HepG2 (cell line): ENCODE measurements around the gene NOP9. TPM values are rescaled to one million over a fixed set of nuclear protein-coding genes. Genes with fewer than 3 reads are reported as not detected.

ENCODE experiments used
- ATF7 ChIP-seq, 2 experiments: fragments of 450-650 bp in 1 of 2; sonication (generic) in 1 of 2; formaldehyde crosslinking in 1 of 2; IDR thresholded peaks; 2 replicates each; pipeline versions ENCODE4 v1.4.0 to v1.6.1; 2016 to 2020; ENCODE audit warnings: antibody characterized with exemption in 1 of 2, mild to moderate bottlenecking in 1 of 2, missing genetic modification reagents in 1 of 2
- CTCF ChIP-seq: sonication (generic); formaldehyde crosslinking; IDR thresholded peaks from 2 replicates; pipeline ENCODE4 v1.5.0; 2020; ENCODE audit warnings: mild to moderate bottlenecking, missing genetic modification reagents, moderate library complexity
- FOXK2 ChIP-seq: fragments of 450-650 bp; IDR thresholded peaks from 2 replicates; pipeline ENCODE4 v1.6.1; 2016
- HNF1A ChIP-seq, 2 experiments: sonication (generic) in 1 of 2; formaldehyde crosslinking in 1 of 2; IDR thresholded peaks; 2 replicates each; pipeline versions ENCODE4 v1.4.0 to v1.6.1; 2016 to 2020; ENCODE audit warnings: borderline replicate concordance in 1 of 2, low read depth in 1 of 2, mild to moderate bottlenecking in 1 of 2, missing genetic modification reagents in 1 of 2
- HNRNPUL1 ChIP-seq: fragments of 200-400 bp; formaldehyde crosslinking; IDR thresholded peaks from 2 replicates; pipeline ENCODE4 v1.6.1; 2017; ENCODE audit warnings: low read depth, mild to moderate bottlenecking, low read length, moderate library complexity
- PBX3 ChIP-seq: sonication (generic); formaldehyde crosslinking; IDR thresholded peaks from 2 replicates; pipeline ENCODE4 v1.8.1; 2023; ENCODE audit warnings: missing genetic modification reagents, inconsistent platforms, borderline replicate concordance
- PHB2 ChIP-seq: fragments of 450-650 bp; IDR thresholded peaks from 2 replicates; pipeline ENCODE4 v1.6.1; 2018; ENCODE audit not compliant: partially characterized antibody
- PHF5A ChIP-seq: IDR thresholded peaks from one replicate; pipeline ENCODE4 v1.6.1; 2018; ENCODE audit warnings: low read depth, missing genetic modification reagents; ENCODE audit not compliant: unreplicated experiment
- SALL1 ChIP-seq: sonication (generic); formaldehyde crosslinking; IDR thresholded peaks from 2 replicates; pipeline ENCODE4 v1.8.0; 2022; ENCODE audit warnings: mild to moderate bottlenecking, missing genetic modification reagents
- SP140L ChIP-seq: sonication (generic); formaldehyde crosslinking; IDR thresholded peaks from 2 replicates; pipeline ENCODE4 v1.4.0; 2020; ENCODE audit warnings: missing genetic modification reagents, borderline replicate concordance
- STAT5B ChIP-seq: sonication (generic); formaldehyde crosslinking; IDR thresholded peaks from 2 replicates; pipeline ENCODE4 v1.4.0; 2020; ENCODE audit warnings: missing genetic modification reagents
- THYN1 ChIP-seq: sonication (generic); formaldehyde crosslinking; IDR thresholded peaks from 2 replicates; pipeline ENCODE4 v1.8.1; 2023; ENCODE audit warnings: low read depth, mild to moderate bottlenecking, moderate library complexity, missing genetic modification reagents, borderline replicate concordance
- TP53 ChIP-seq: sonication (generic); formaldehyde crosslinking; conservative IDR thresholded peaks from 2 replicates; pipeline ENCODE4 v1.4.0; 2020; ENCODE audit warnings: missing genetic modification reagents
- ZNF292 ChIP-seq: sonication (generic); formaldehyde crosslinking; IDR thresholded peaks from 2 replicates; pipeline ENCODE4 v1.8.1; 2022; ENCODE audit warnings: mild to moderate bottlenecking, low read depth, missing genetic modification reagents, borderline replicate concordance
- ZNF34 ChIP-seq: sonication (generic); formaldehyde crosslinking; IDR thresholded peaks from 2 replicates; pipeline ENCODE4 v1.4.0; 2020; ENCODE audit warnings: mild to moderate bottlenecking, missing genetic modification reagents, borderline replicate concordance
- ZNF468 ChIP-seq: sonication (generic); formaldehyde crosslinking; IDR thresholded peaks from 2 replicates; pipeline ENCODE4 v1.8.0; 2022; ENCODE audit warnings: mild to moderate bottlenecking, moderate library complexity, missing genetic modification reagents
- ZNF501 ChIP-seq: sonication (generic); formaldehyde crosslinking; IDR thresholded peaks from 2 replicates; pipeline ENCODE4 v1.5.1; 2020; ENCODE audit warnings: mild to moderate bottlenecking, moderate library complexity, missing genetic modification reagents
- ZNF547 ChIP-seq: sonication (generic); formaldehyde crosslinking; IDR thresholded peaks from 2 replicates; pipeline ENCODE4 v1.5.1; 2020; ENCODE audit warnings: mild to moderate bottlenecking, missing genetic modification reagents
- ZNF570 ChIP-seq: sonication (generic); formaldehyde crosslinking; IDR thresholded peaks from 2 replicates; pipeline ENCODE4 v1.4.0; 2020; ENCODE audit warnings: mild to moderate bottlenecking, missing genetic modification reagents, borderline replicate concordance
- ZNF577 ChIP-seq: sonication (generic); formaldehyde crosslinking; IDR thresholded peaks from 2 replicates; pipeline ENCODE4 v1.4.0; 2020; ENCODE audit warnings: mild to moderate bottlenecking, low read depth, missing genetic modification reagents, borderline replicate concordance
- ZNF629 ChIP-seq: sonication (generic); formaldehyde crosslinking; conservative IDR thresholded peaks from 2 replicates; pipeline ENCODE4 v1.5.0; 2020; ENCODE audit warnings: missing genetic modification reagents
- ZNF83 ChIP-seq: sonication (generic); formaldehyde crosslinking; IDR thresholded peaks from 2 replicates; pipeline ENCODE4 v1.4.0; 2020; ENCODE audit warnings: missing genetic modification reagents, mild to moderate bottlenecking, borderline replicate concordance
- ZNF879 ChIP-seq: sonication (generic); formaldehyde crosslinking; IDR thresholded peaks from 2 replicates; pipeline ENCODE4 v1.8.1; 2023; ENCODE audit warnings: missing genetic modification reagents
- ZSCAN12 ChIP-seq: sonication (generic); formaldehyde crosslinking; IDR thresholded peaks from 2 replicates; pipeline ENCODE4 v1.9.0; 2021; ENCODE audit warnings: mild to moderate bottlenecking, missing genetic modification reagents
- polyA plus RNA-seq, 8 experiments: library from polyadenylated mRNA; depleted of rRNA in 3 of 8; stranded (reverse) in 7 of 8; unstranded in 1 of 8; fragments of >200 nt; fragmentation: Illumina TruSeq in 4 of 8; extraction: Trizol in 4 of 8; gene quantifications; 2 replicates each; pipeline versions ENCODE4 v1.2.1 to v1.2.3, GENCODE V29; 2011 to 2016; ENCODE audit warnings: low read depth in 4 of 8, missing spikeins in 1 of 8, mixed read lengths in 1 of 8; ENCODE audit not compliant: insufficient read depth in 1 of 8
- total RNA-seq, 5 experiments: library from RNA; depleted of rRNA; stranded (reverse); fragments of >200 nt; fragmentation: Illumina TruSeq; extraction: Trizol; gene quantifications; 2 replicates each; pipeline ENCODE4 v1.2.3, GENCODE V29; 2016; ENCODE audit warnings: low read depth in 1 of 5

Gene NOP9
- total and polyA plus RNA-seq, 2 of the 13 experiments (the other 11 are each of a cell fraction or from before 2014, with no cell fraction given): 24.5 to 61.6 TPM

- TF ChIP-seq HNF1A (IDR thresholded peaks at IDR 0.05; ENCODE audit: low read depth): no peak
- no peak for TF ChIP-seq HNF1A (CRISPR knock-in tag; IDR thresholded peaks at IDR 0.05; ENCODE audit: borderline replicate concordance)
- no peak for TF ChIP-seq TP53 (CRISPR knock-in tag)
- no peak for TF ChIP-seq ZNF629 (CRISPR knock-in tag)
- TF ChIP-seq PHF5A (CRISPR knock-in tag): no peak
- no peak for TF ChIP-seq ZNF468 (CRISPR knock-in tag)
- no peak for TF ChIP-seq ZNF501
- no peak for TF ChIP-seq ATF7 (IDR thresholded peaks at IDR 0.05)
- 0 out of 2 replicates have a peak, but pooled peaks have one; percentile 29 for TF ChIP-seq ATF7 (CRISPR knock-in tag; IDR thresholded peaks at IDR 0.05)
- TF ChIP-seq PHB2: no peak
- TF ChIP-seq ZNF547 (CRISPR knock-in tag): no peak
- TF ChIP-seq SALL1 (CRISPR knock-in tag): 0 out of 2 replicates have a peak, but pooled peaks have one; percentile 31
- no peak for TF ChIP-seq ZNF83 (CRISPR knock-in tag)
- no peak for TF ChIP-seq SP140L (CRISPR knock-in tag)
- no peak for TF ChIP-seq FOXK2
- TF ChIP-seq ZNF34: no peak
- no peak for TF ChIP-seq STAT5B (CRISPR knock-in tag)
- TF ChIP-seq ZNF879 (CRISPR knock-in tag): no peak
- TF ChIP-seq HNRNPUL1: no peak
- TF ChIP-seq ZNF577 (CRISPR knock-in tag): no peak
- no peak for TF ChIP-seq ZNF570 (CRISPR knock-in tag)
- TF ChIP-seq CTCF (CRISPR knock-in tag): peak; percentile 41; the same call in 1 of the 2 replicates
- TF ChIP-seq THYN1 (CRISPR knock-in tag): no peak
- no peak for TF ChIP-seq PBX3 (CRISPR knock-in tag)
- TF ChIP-seq ZNF292 (CRISPR knock-in tag): no peak
- no peak for TF ChIP-seq ZSCAN12 (CRISPR knock-in tag)
Measured at GRCh38 chr14:24273422-24273998, 26.1 kb upstream of the NOP9 start (continued).
